H1 (cell line): ENCODE measurements around the gene GAST. TPM values are rescaled to one million over a fixed set of nuclear protein-coding genes. Genes with fewer than 3 reads are reported as not detected.

Source experiments
- BCL11A ChIP-seq, 2 experiments: IDR thresholded peaks; one replicate each; pipeline ENCODE4 v1.6.1; 2011; ENCODE audit warnings: low read depth in 2 of 2, low read length in 2 of 2, mild to moderate bottlenecking in 2 of 2
- CHD7 ChIP-seq: fragments of 300-600 bp; sonication (generic); IDR thresholded peaks from 2 replicates; pipeline ENCODE4 v1.7.1; 2012; ENCODE audit warnings: low read length, moderate library complexity, mild to moderate bottlenecking, inconsistent platforms; ENCODE audit not compliant: insufficient replicate concordance
- GTF2F1 ChIP-seq: IDR thresholded peaks from 2 replicates; pipeline ENCODE4 v1.6.1; 2012; ENCODE audit warnings: low read depth, low read length, improper control_type of control experiment, borderline replicate concordance
- TBP ChIP-seq: IDR thresholded peaks from 2 replicates; pipeline ENCODE4 v1.6.1; 2011; ENCODE audit warnings: low read depth, low read length, improper control_type of control experiment
- TEAD4 ChIP-seq: IDR thresholded peaks from 2 replicates; pipeline ENCODE4 v1.6.1; 2012; ENCODE audit warnings: low read depth, low read length, inconsistent platforms, mixed read lengths
- polyA plus RNA-seq, 7 experiments: library from polyadenylated mRNA; depleted of rRNA in 3 of 7; stranded (reverse) in 5 of 7; unstranded in 2 of 7; fragments of >200 nt in 5 of 7; fragments of 200-250 nt in 2 of 7; gene quantifications; 1 replicate in 5 of 7; 2 replicates in 1 of 7; 4 replicates in 1 of 7; pipeline versions ENCODE4 v1.2.1 to v1.2.3, GENCODE V29; 2011 to 2013; ENCODE audit warnings: missing spikeins in 2 of 7, mixed read lengths in 2 of 7
- total RNA-seq: library from RNA; stranded (reverse); fragmentation: NEBNext Ultra II Directional; extraction: Animal tissue kit (Norgen Biotek cat#: 25700); gene quantifications from 2 replicates; pipeline ENCODE4 v1.2.1, GENCODE V29; 2021
- TF ChIP-seq, protein P1 (sequence below): IDR thresholded peaks from 2 replicates; pipeline ENCODE4 v1.6.1; 2012; ENCODE audit warnings: inconsistent platforms
- TF ChIP-seq, protein P2 (sequence below), 3 experiments: IDR thresholded peaks; 1 replicate in 2 of 3; 2 replicates in 1 of 3; pipeline versions ENCODE4 v1.5.1 to v1.6.1; 2011; ENCODE audit warnings: low read length in 3 of 3, mild to moderate bottlenecking in 3 of 3, inconsistent platforms in 2 of 3, low read depth in 1 of 3, moderate library complexity in 1 of 3; ENCODE audit not compliant: insufficient read depth in 1 of 3; ENCODE audit errors: control extremely low read depth in 1 of 3

Gene GAST
- total and polyA plus RNA-seq, 2 of the 8 experiments (the other 6 are each of a cell fraction or from before 2014, with no cell fraction given) = not detected

GRCh38 chr17:41684035-41684434, 28.1 kb upstream of the GAST start (continued):
- no peak for TF ChIP-seq GTF2F1
- TF ChIP-seq, protein P1, sequence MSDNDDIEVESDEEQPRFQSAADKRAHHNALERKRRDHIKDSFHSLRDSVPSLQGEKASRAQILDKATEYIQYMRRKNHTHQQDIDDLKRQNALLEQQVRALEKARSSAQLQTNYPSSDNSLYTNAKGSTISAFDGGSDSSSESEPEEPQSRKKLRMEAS = no peak
- TF ChIP-seq CHD7 = no peak
- no peak for TF ChIP-seq TEAD4
- TF ChIP-seq, protein P2, sequence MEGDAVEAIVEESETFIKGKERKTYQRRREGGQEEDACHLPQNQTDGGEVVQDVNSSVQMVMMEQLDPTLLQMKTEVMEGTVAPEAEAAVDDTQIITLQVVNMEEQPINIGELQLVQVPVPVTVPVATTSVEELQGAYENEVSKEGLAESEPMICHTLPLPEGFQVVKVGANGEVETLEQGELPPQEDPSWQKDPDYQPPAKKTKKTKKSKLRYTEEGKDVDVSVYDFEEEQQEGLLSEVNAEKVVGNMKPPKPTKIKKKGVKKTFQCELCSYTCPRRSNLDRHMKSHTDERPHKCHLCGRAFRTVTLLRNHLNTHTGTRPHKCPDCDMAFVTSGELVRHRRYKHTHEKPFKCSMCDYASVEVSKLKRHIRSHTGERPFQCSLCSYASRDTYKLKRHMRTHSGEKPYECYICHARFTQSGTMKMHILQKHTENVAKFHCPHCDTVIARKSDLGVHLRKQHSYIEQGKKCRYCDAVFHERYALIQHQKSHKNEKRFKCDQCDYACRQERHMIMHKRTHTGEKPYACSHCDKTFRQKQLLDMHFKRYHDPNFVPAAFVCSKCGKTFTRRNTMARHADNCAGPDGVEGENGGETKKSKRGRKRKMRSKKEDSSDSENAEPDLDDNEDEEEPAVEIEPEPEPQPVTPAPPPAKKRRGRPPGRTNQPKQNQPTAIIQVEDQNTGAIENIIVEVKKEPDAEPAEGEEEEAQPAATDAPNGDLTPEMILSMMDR (IDR thresholded peaks at IDR 0.05; ENCODE audit: control extremely low read depth in 1 of 3, insufficient read depth in 1 of 3, low read depth in 1 of 3, low read length in 3 of 3) = no peak
- no peak for TF ChIP-seq BCL11A (IDR thresholded peaks at IDR 0.05; ENCODE audit: low read depth in 2 of 2, low read length in 2 of 2)
- no peak for TF ChIP-seq TBP
